Astrocyte of the spinal cord (primary cell): ENCODE results near the gene ZNF618.

Experiments used
- DNase-seq: peaks from one replicate; pipeline ENCODE4 v3.0.0; 2011; ENCODE audit warnings: low read depth, low spot score
- H3K4me3 ChIP-seq: 2 replicates; pipeline ENCODE4 v1.5.1; 2011; ENCODE audit warnings: low read depth, mild to moderate bottlenecking, low read length, moderate library complexity
- in situ Hi-C: cut with HindIII; loops from 2 replicates; pipeline ENCODE4 v1.10.0; 2017; ENCODE audit warnings: low sequenced_read_pairs
- TF ChIP-seq, protein P1 (sequence below): IDR thresholded peaks from 2 replicates; pipeline ENCODE4 v1.5.1; 2012; ENCODE audit warnings: low read depth, mild to moderate bottlenecking, low read length, inconsistent platforms

ZNF618 gene

DNA sequence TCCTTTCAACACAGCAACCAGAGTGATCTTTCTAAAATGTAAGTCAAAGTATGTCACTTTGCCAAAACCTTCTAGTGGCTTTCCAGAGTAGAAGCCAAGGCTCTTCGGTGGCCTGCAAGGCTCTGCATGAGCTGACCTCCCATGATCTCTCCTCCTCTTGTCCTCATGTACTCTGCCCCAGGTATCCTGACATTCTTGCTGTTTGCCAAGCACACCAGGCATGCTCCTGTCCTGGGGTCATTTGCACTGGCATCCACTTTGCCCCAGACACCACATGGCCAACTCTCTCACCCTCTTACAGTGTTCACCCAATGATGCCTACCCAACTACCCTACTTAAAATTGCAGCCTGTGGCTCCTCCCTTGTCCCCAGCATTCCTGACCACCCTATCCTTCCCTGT is 86.3 kb downstream of the ZNF618 start:
- TF ChIP-seq, protein P1, sequence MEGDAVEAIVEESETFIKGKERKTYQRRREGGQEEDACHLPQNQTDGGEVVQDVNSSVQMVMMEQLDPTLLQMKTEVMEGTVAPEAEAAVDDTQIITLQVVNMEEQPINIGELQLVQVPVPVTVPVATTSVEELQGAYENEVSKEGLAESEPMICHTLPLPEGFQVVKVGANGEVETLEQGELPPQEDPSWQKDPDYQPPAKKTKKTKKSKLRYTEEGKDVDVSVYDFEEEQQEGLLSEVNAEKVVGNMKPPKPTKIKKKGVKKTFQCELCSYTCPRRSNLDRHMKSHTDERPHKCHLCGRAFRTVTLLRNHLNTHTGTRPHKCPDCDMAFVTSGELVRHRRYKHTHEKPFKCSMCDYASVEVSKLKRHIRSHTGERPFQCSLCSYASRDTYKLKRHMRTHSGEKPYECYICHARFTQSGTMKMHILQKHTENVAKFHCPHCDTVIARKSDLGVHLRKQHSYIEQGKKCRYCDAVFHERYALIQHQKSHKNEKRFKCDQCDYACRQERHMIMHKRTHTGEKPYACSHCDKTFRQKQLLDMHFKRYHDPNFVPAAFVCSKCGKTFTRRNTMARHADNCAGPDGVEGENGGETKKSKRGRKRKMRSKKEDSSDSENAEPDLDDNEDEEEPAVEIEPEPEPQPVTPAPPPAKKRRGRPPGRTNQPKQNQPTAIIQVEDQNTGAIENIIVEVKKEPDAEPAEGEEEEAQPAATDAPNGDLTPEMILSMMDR = no peak
- in situ Hi-C loops = no loop called here
- H3K4me3 ChIP-seq = no peak overlapping the region
- no peak for DNase-seq

DNA sequence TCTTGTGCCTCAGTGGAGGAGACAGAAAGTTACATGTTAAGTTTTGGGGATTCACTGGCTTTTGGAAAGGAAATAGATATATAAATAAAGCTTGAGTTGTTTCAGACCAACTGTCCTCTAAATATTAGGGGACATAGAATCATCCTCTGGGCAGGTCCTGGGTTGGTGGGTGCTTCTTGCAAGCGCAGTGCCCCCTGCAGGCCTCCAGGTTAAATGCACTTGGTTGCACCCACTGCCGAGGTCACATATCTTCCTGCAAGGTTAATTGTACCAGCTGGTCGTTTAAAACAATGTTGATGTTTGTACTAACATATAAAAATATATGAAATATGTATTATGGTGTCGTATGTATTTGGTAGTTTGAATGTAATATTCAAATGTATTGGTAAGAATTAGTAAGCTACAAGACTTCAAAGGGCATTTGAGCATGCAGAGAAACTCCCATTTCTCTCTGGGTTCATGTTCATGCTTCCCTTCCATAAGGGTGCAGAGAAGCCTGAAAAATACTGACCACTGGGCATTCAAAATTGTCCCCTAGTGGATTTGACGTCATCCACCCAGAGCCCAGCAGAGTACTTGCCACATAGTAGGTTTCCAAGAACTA is 87.0 kb downstream of the ZNF618 start:
- DNase-seq = peak; percentile 46
- no peak overlapping the region for H3K4me3 ChIP-seq
- TF ChIP-seq, protein P1 = peak; percentile 78
- in situ Hi-C loops = no loop called here

DNA sequence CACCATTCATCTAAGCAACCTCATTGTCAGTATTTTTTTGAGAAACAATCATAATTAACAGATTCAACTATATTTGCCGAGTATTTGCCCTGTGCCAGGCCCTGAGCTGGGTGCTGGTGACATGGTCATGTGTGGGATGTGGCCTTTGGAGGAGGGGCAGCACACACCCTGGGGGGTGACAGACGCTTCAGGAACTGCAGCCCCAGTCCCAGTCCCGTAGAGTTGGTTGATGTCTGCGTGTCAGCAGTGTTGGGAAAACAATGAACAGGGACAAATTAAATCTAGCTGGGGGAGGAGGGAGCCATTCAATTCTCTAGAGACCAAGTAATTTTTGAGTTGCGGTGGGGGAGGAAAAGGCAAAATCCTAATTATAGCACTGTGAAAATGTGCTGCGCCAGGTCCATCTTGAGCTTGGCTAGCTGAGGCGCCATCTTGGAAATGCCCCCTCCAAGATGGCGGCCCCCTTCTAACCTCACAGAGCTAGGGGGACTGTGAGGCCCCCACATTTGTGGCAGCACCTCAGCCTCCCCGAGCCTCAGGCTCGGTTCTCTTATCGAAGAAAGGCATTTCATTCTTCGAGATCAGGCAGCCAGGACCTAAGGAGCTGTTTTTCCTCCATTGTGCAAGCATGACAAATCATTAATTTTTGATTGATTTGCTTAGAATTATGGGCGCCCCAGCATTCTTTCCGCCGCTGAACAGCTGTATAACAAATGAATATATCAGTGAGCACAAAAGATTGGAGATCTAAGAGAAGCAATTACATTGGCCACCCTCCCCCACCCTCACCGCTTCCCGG is 87.8 kb downstream of the ZNF618 start:
- in situ Hi-C loops = no loop called here
- no peak for DNase-seq
- TF ChIP-seq, protein P1 = no peak
- H3K4me3 ChIP-seq = no peak overlapping the region

DNA sequence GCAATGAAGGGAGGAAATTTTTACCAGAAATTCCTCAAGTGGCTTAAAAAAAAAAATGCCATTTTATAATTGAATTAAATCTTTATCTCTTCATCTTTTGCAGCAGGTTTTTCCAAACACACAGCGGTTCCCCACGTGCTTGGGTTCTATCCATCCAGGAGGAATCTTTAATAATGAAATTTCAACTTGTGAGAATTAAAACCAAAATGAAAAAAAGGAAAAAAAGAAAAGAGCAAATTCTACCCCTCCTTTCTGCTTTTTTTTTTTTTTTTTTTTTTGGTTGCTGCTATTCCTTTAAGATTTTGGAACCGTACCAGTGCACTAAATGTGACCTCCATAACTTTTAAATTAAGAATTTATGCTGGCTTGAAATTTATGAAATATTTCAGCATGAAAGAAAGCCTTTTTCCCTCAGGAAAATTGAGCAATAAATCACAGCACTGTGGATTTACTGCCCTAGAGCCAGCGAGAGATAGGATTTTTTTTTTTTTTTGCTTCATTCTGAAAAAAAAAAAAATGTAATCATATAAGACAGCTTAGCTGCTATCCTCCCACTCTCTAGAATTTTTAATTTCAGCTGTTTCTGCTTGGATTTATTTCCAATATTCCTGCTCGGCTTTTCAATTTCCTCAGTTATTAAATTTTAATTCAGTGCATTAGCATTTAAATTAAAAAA is 88.5 kb downstream of the ZNF618 start:
- TF ChIP-seq, protein P1 = no peak
- no peak overlapping the region for H3K4me3 ChIP-seq
- DNase-seq = no peak
- in situ Hi-C loops = no loop called here

DNA sequence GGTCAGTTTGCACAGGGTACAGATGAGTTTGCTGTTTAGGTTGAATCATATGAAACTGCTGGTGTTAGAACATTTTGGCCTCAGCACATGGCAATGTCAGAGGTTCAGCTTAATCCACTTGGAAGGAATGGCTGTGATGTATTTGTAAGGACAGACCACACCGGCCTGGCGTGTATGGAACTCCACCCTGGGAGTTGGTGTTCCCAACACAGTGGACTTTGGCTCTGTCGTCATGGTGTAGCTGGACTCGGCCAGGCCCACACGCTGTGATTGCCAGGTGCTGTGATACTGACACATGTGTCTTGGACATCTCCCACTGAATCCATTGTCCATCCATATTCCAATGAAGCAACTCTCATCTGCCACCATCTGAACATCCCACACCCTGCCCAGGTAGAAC is 90.3 kb downstream of the ZNF618 start:
- in situ Hi-C loops = no loop called here

DNA sequence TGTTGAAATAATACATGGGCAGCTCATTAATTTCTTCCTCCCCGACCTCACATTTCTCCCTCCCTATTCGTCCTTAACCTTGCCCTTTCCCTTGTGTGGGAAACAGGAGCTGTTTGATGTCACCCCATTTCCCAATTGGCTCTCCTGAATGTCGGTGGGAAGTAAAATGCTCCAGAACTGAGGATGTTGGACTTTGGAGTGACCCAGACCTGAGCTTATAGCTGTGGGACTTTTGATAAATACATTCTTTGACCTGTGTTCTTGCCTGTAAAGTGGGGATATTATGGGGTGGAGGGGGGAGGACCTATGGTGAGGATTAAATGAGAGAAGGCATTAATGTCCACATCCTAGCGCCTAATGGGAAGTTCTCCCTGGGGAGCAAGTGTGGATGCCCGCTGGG is 91.3 kb downstream of the ZNF618 start:
- TF ChIP-seq, protein P1 = no peak
- in situ Hi-C loops = no loop called here
- no peak for DNase-seq
- H3K4me3 ChIP-seq = no peak overlapping the region

More for the DNA sequence above, 90.3 kb downstream of the ZNF618 start:
- TF ChIP-seq, protein P1 = no peak
- H3K4me3 ChIP-seq = no peak overlapping the region
- no peak for DNase-seq
